ENCODE results near the gene JMJD4.
"Not testable (repeated sequence)": the region's sequence is repeated elsewhere in the genome, so short reads cannot be mapped to it uniquely, and the experiment has no call there.

DNA sequence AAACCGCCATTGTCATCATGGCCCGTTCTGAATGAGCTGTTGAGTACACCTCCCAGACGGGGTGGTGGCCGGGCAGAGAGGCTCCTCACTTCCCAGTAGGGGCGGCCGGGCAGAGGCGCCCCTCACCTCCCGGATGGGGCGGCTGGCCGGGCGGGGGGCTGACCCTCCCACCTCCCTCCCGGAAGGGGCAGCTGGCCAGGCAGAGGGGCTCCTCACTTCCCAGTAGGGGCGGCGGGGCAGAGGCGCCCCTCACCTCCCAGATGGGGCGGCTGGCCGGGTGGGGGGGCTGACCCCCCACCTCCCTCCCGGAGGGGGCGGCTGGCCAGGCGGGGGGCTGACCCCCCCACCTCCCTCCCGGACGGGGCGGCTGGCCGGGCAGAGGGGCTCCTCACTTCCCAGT lies 24.6 kb downstream of the JMJD4 start:
- TF ChIP-seq EZH2 (IDR thresholded peaks at IDR 0.05; ENCODE audit: borderline replicate concordance, low read depth, low read length, poor library complexity, severe bottlenecking); CTCF (conservative IDR thresholded peaks at IDR 0.05; ENCODE audit: low read depth, low read length): not testable (repeated sequence)
